Measurements from ENCODE around the gene TNFRSF8.

DNA sequence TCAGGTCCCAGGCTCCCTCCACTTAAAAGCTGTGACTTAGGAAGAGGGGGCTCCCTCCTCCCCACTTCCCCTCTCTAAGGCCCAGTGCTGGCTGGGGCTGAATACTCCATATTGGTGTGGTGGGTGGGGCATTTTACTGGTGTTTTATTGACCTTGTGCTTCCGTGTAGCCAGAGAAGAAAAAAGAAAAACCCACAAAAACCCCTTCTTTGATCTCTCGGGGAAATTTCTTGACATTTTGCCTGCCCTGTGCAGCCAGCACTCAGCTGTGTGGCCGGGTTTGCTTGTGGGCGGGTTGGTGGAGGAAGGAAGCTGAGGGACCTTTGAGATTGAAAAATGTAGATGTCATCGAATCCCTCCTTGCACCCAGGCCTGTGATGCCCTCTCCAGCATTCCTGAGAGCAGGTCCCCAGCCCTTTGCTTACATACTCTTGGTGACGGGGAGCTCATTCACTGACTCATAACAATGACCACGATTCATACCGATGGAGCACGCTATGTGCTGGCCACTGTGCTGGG lies 24.8 kb downstream of the TNFRSF8 start:
- TF ChIP-seq, protein P1, sequence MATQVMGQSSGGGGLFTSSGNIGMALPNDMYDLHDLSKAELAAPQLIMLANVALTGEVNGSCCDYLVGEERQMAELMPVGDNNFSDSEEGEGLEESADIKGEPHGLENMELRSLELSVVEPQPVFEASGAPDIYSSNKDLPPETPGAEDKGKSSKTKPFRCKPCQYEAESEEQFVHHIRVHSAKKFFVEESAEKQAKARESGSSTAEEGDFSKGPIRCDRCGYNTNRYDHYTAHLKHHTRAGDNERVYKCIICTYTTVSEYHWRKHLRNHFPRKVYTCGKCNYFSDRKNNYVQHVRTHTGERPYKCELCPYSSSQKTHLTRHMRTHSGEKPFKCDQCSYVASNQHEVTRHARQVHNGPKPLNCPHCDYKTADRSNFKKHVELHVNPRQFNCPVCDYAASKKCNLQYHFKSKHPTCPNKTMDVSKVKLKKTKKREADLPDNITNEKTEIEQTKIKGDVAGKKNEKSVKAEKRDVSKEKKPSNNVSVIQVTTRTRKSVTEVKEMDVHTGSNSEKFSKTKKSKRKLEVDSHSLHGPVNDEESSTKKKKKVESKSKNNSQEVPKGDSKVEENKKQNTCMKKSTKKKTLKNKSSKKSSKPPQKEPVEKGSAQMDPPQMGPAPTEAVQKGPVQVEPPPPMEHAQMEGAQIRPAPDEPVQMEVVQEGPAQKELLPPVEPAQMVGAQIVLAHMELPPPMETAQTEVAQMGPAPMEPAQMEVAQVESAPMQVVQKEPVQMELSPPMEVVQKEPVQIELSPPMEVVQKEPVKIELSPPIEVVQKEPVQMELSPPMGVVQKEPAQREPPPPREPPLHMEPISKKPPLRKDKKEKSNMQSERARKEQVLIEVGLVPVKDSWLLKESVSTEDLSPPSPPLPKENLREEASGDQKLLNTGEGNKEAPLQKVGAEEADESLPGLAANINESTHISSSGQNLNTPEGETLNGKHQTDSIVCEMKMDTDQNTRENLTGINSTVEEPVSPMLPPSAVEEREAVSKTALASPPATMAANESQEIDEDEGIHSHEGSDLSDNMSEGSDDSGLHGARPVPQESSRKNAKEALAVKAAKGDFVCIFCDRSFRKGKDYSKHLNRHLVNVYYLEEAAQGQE (IDR thresholded peaks at IDR 0.05; ENCODE audit: insufficient read depth in 1 of 2, low read depth in 2 of 2, low read length in 2 of 2) = no peak
- TF ChIP-seq TAF1 (IDR thresholded peaks at IDR 0.05; ENCODE audit: borderline replicate concordance, insufficient read depth, low read length) = no peak
